ENCODE results near the gene IFT27.

IFT27 gene

DNA sequence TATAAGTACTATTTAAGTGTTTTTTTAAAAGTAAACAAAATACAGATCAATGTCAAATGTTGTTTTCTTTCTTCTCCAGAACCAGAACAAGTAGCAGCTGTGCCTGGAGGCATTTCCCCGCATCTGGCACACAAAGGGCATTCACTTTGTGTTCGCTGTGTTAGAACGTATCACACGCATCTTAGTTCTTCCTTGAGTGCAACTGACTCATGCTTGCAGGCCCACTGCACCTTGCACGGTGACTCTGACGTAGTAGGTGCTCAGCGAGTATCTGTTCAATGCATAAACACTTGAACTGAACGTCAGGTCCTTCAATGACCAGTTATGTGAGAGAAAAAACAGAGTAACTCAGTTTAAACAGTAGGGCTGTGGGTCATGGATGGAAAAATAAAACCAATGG, 3.5 kb downstream of the IFT27 start:
- H3K4me3 ChIP-seq (ENCODE audit: low read depth, low read length) = no peak overlapping the region
- TF ChIP-seq, protein P1, sequence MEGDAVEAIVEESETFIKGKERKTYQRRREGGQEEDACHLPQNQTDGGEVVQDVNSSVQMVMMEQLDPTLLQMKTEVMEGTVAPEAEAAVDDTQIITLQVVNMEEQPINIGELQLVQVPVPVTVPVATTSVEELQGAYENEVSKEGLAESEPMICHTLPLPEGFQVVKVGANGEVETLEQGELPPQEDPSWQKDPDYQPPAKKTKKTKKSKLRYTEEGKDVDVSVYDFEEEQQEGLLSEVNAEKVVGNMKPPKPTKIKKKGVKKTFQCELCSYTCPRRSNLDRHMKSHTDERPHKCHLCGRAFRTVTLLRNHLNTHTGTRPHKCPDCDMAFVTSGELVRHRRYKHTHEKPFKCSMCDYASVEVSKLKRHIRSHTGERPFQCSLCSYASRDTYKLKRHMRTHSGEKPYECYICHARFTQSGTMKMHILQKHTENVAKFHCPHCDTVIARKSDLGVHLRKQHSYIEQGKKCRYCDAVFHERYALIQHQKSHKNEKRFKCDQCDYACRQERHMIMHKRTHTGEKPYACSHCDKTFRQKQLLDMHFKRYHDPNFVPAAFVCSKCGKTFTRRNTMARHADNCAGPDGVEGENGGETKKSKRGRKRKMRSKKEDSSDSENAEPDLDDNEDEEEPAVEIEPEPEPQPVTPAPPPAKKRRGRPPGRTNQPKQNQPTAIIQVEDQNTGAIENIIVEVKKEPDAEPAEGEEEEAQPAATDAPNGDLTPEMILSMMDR (IDR thresholded peaks at IDR 0.05; ENCODE audit: control insufficient read depth, extremely low read depth, insufficient read depth) = no peak
- DNase-seq (ENCODE audit: low read depth) = no peak

DNA sequence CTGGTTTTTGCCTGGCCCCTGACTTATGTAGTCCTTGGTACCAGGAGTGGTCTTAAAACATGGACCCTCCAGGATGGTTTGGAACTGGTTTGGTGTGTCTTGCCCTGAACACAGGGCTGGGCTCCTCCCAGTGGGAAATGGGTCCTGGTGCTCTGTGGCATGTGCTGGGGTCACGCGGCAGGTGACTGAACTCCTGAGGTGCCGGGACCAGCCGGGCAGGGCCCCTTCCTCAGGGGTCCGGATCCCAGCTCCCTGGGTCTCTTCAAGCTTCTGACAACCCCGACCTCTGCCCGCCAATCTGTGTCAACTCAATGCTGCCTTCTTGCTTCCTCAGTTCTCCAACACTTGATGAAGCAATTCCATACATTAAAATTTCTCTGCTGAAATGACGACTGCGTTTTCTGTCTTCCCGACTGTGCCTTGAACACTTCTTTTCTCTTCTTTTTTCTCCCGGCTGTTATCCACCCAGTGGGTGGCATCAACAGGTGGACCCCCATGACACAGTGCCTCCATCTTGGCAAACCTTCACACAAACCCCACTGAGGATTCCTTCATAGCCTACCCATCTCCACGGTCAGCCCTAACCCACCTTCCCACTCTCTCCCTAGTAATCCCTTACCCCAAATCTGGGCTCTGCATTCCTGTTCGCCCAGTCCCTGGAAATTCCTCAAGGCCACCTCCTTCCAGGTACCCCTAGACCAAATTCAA, 4.4 kb downstream of the IFT27 start:
- TF ChIP-seq, protein P1 (IDR thresholded peaks at IDR 0.05; ENCODE audit: control insufficient read depth, extremely low read depth, insufficient read depth) = no peak
- H3K4me3 ChIP-seq (ENCODE audit: low read depth, low read length) = no peak overlapping the region
- DNase-seq (ENCODE audit: low read depth) = no peak

DNA sequence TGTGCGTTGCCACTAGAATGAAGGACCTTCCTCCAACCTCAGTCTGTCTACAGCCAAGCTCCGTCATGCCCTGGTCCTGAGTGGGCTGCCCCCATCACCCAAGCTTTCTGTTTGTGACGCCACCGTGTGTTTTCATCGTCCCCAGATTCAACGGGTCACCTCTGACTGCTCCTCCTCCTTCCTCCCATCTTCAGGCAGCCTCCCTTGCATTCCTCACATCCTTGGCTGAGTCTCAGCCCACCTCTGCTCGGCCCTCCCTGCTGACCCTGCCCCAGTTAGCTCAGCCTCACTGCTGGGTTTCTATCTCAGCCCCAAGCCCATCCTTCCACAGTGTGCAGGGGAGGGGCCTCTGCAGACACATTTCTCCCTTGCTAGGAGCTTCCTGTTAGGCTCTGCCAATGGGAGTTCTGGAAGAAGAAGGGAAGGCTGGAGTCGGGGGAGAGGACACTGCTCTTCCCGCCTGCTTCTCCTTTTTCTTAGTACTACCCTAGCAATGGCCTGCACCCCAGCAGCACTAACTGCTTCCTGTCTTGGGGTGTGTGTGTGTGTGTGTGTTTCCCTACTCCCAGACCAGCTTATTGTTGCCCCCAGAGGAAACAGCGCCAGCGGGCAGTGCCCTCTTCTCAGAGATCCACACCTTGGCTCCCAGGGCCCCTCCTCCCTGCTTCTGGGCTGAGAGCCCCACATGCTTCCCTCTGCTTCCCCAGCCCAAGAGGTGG, 5.2 kb downstream of the IFT27 start:
- no peak overlapping the region for H3K4me3 ChIP-seq (ENCODE audit: low read depth, low read length)
- no peak for DNase-seq (ENCODE audit: low read depth)
- TF ChIP-seq, protein P1 (IDR thresholded peaks at IDR 0.05; ENCODE audit: control insufficient read depth, extremely low read depth, insufficient read depth) = no peak

DNA sequence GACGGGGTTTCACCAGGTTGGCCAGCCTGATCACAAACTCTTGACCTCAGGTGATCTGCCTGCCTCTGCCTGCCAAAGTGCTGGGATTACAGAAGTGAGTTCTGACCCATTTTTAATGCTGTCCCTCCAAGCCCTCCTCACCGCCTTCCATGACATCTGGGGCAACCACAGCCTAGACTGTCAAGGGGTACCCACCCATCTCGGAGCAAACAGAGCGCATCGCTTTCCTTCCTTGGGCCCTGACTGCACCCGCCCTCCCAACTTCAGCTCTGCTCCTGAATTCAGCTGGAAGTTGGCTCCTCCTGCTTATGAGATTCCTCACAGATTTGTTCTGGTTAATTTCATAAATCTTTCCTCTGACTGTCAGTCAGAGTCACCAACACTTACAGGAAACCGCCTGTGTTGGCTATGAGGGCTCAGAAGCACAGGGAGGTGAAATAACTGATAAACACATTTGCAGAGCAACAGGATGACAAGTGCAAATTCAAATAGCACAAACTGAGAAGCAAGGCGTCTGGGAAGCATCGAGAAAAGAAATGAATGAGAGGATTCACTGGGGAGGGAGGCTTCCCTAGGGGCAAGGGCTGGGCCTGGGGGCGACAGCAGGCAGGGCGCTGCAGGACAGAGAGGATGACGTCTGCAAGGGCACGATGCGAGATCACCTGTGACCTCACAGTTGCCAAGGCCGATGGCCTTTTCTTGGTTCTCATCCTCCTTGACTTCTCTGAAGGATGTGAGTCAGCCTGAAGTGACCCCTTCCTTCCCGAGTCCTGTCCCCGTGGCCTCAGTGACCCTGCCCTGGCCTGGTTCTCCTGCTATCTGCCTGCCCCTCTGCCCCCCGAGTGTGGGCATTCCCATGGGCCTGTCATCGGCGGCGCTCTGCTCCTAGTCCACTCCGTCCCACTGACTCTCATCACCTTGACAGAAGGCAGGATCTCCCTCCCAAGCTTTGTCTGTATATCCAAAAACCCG, 6.1 kb downstream of the IFT27 start:
- H3K4me3 ChIP-seq (ENCODE audit: low read depth, low read length) = no peak overlapping the region
- no peak for DNase-seq (ENCODE audit: low read depth)
- TF ChIP-seq, protein P1 (IDR thresholded peaks at IDR 0.05; ENCODE audit: control insufficient read depth, extremely low read depth, insufficient read depth) = no peak

DNA sequence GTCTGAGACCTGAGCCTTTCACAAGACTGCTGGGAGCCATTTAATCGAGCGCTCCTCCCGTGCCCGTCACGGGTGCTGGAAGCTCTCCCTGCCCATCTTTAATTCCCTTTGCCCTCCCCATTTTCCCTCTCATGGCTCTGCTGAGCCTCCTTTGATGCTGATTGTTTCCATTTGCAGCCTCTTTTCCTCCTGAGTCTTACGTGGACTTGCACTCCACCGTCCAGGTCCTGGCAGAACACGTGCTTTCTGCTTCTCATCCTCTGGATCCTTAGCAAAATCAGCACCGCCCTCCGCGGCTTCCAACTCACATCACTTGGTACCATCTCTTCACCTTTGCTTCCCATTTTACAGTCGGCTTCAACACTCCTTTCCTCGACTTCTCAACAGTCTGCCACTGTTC, 7.3 kb downstream of the IFT27 start:
- DNase-seq (ENCODE audit: low read depth) = no peak
- H3K4me3 ChIP-seq (ENCODE audit: low read depth, low read length) = no peak overlapping the region
- TF ChIP-seq, protein P1 (IDR thresholded peaks at IDR 0.05; ENCODE audit: control insufficient read depth, extremely low read depth, insufficient read depth) = no peak

DNA sequence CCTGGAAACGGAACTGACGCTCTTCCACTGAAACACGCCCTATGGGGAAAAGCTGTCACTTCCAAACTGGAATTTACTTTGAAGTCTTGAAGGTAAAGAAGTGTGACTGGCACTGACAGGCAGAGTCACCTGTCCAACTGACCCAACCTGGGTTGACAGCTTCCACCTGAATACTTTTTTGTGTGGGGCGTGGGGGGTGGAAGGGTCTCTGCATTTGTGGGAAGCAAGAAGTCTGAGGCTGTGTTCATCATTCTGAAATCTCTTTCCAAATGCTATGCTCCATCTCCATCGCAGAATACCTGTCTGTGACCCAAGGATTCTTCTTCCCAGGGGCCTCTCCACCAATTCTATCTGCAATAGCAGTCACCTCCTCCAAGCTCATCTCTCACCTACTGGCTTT, 7.8 kb downstream of the IFT27 start:
- TF ChIP-seq, protein P1 (IDR thresholded peaks at IDR 0.05; ENCODE audit: control insufficient read depth, extremely low read depth, insufficient read depth) = no peak
- H3K4me3 ChIP-seq (ENCODE audit: low read depth, low read length) = no peak overlapping the region
- no peak for DNase-seq (ENCODE audit: low read depth)

All from LNCaP clone FGC (cell line).